ENCODE results near the gene QRFP.

QRFP gene

GRCh38 chr9:130883479-130883878, 13.1 kb downstream of the QRFP start:
- Histone ChIP-seq H3K9ac (ENCODE audit: low read depth, low read length) (no peak overlapping the region), H3K9me3 (ENCODE audit: insufficient read depth, low read length, severe bottlenecking) (no peaks in the 10 kb centered on the region), H2AFZ (ENCODE audit: low read depth, low read length) (no peak overlapping the region), H3K4me1 (ENCODE audit: insufficient read depth, low read length) (no peaks in the 10 kb centered on the region), H3K27me3 (ENCODE audit: insufficient read depth, low read length, poor library complexity) (no peaks in the 10 kb centered on the region), H3K4me3 (ENCODE audit: low read depth in 1 of 2, low read length in 2 of 2) (no peak overlapping the region), H4K20me1 (ENCODE audit: insufficient read depth, low read length) (peaks cover 31% of the 10 kb centered on the region), H3K4me2 (ENCODE audit: insufficient read depth, low read length) (no peak overlapping the region), H3K79me2 (ENCODE audit: insufficient read depth, low read length) (no peaks in the 10 kb centered on the region), H3K27ac (ENCODE audit: low read length) (no peak overlapping the region), H3K36me3 (ENCODE audit: insufficient read depth, low read length) (peaks cover 96% of the 10 kb centered on the region)
- DNase-seq, result no peak
- ATAC-seq (ENCODE audit: insufficient read depth, low read depth), result no peak
- no peak for TF ChIP-seq EZH2 (IDR thresholded peaks at IDR 0.05; ENCODE audit: borderline replicate concordance, low read depth, low read length, severe bottlenecking)
- TF ChIP-seq CTCF (IDR thresholded peaks at IDR 0.05; ENCODE audit: borderline replicate concordance, extremely low read depth, low read length, poor library complexity, severe bottlenecking), result no peak

GRCh38 chr9:130882696-130883225, 13.9 kb downstream of the QRFP start:
- Histone ChIP-seq H3K79me2 (ENCODE audit: insufficient read depth, low read length) (no peaks in the 10 kb centered on the region), H4K20me1 (ENCODE audit: insufficient read depth, low read length) (peaks cover 27% of the 10 kb centered on the region), H3K4me3 (ENCODE audit: low read depth in 1 of 2, low read length in 2 of 2) (no peak overlapping the region), H3K9ac (ENCODE audit: low read depth, low read length) (no peak overlapping the region), H3K27ac (ENCODE audit: low read length) (no peak overlapping the region), H3K4me2 (ENCODE audit: insufficient read depth, low read length) (no peak overlapping the region), H2AFZ (ENCODE audit: low read depth, low read length) (no peak overlapping the region), H3K36me3 (ENCODE audit: insufficient read depth, low read length) (peaks cover 94% of the 10 kb centered on the region), H3K9me3 (ENCODE audit: insufficient read depth, low read length, severe bottlenecking) (no peaks in the 10 kb centered on the region), H3K27me3 (ENCODE audit: insufficient read depth, low read length, poor library complexity) (no peaks in the 10 kb centered on the region), H3K4me1 (ENCODE audit: insufficient read depth, low read length) (no peaks in the 10 kb centered on the region)
- DNase-seq (no peak), ATAC-seq (ENCODE audit: insufficient read depth, low read depth) (no peak)
- TF ChIP-seq CTCF (IDR thresholded peaks at IDR 0.05; ENCODE audit: borderline replicate concordance, extremely low read depth, low read length, poor library complexity, severe bottlenecking) (no peak), EZH2 (IDR thresholded peaks at IDR 0.05; ENCODE audit: borderline replicate concordance, low read depth, low read length, severe bottlenecking) (no peak)

- peaks cover 92% of the 10 kb centered on the region for H3K36me3 ChIP-seq (ENCODE audit: insufficient read depth, low read length)
- no peak for TF ChIP-seq EZH2 (IDR thresholded peaks at IDR 0.05; ENCODE audit: borderline replicate concordance, low read depth, low read length, severe bottlenecking)
- TF ChIP-seq CTCF (IDR thresholded peaks at IDR 0.05; ENCODE audit: borderline replicate concordance, extremely low read depth, low read length, poor library complexity, severe bottlenecking), result no peak
- no peak for ATAC-seq (ENCODE audit: insufficient read depth, low read depth)
Measured at GRCh38 chr9:130881516-130881915, 15.1 kb downstream of the QRFP start.

More at GRCh38 chr9:130881516-130881915, 15.1 kb downstream of the QRFP start:
- no peaks in the 10 kb centered on the region for H3K27me3 ChIP-seq (ENCODE audit: insufficient read depth, low read length, poor library complexity)
- H3K9ac ChIP-seq (ENCODE audit: low read depth, low read length), result no peak overlapping the region
- H2AFZ ChIP-seq (ENCODE audit: low read depth, low read length), result no peak overlapping the region
- no peaks in the 10 kb centered on the region for H3K4me1 ChIP-seq (ENCODE audit: insufficient read depth, low read length)
- H3K4me3 ChIP-seq (ENCODE audit: low read depth in 1 of 2, low read length in 2 of 2), result no peak overlapping the region
- no peaks in the 10 kb centered on the region for H3K79me2 ChIP-seq (ENCODE audit: insufficient read depth, low read length)
- H4K20me1 ChIP-seq (ENCODE audit: insufficient read depth, low read length), result peaks cover 21% of the 10 kb centered on the region
- no peaks in the 10 kb centered on the region for H3K9me3 ChIP-seq (ENCODE audit: insufficient read depth, low read length, severe bottlenecking)
- DNase-seq, result no peak
- H3K4me2 ChIP-seq (ENCODE audit: insufficient read depth, low read length), result no peak overlapping the region
- H3K27ac ChIP-seq (ENCODE audit: low read length), result no peak overlapping the region

Data from DND-41 (cell line).